HEK293 (cell line): ENCODE measurements around the gene CYB561D2.

Experiments
- CTCF ChIA-PET: fragments of 350-600 bp; formaldehyde crosslinking; extraction: SDS; loops from one replicate; lab custom pipeline; 2021; ENCODE audit warnings: antibody characterized with exemption; lab: Yijun Ruan, JAX
- POLR2A ChIA-PET: fragments of 300-600 bp; formaldehyde crosslinking; extraction: SDS; loops from one replicate; lab custom pipeline; 2020; ENCODE audit warnings: antibody characterized with exemption, inconsistent platforms; lab: Yijun Ruan, JAX
- H3K27ac ChIP-seq: fragments of 200-500 bp; sonication (Bioruptor generic); 2 replicates; pipeline ENCODE4 v1.5.1; 2014; ENCODE audit warnings: low read depth, low read length, control low read depth, inconsistent platforms; ENCODE audit errors: extremely low read depth
- H3K36me3 ChIP-seq, 2 experiments: fragments of 200-500 bp in 1 of 2; sonication (Bioruptor generic) in 1 of 2; 1 replicate in 1 of 2; 2 replicates in 1 of 2; pipeline ENCODE4 v1.5.1; 2014 to 2017; ENCODE audit warnings: inconsistent platforms in 2 of 2, low read length in 2 of 2; ENCODE audit not compliant: control insufficient read depth in 2 of 2, insufficient read depth in 1 of 2
- H3K4me1 ChIP-seq: fragments of 200-500 bp; sonication (Bioruptor generic); 2 replicates; pipeline ENCODE4 v1.5.1; 2014; ENCODE audit warnings: mild to moderate bottlenecking, low read length, inconsistent platforms; ENCODE audit not compliant: control insufficient read depth, insufficient read depth
- H3K4me3 ChIP-seq: 2 replicates; pipeline ENCODE4 v1.5.1; 2011; ENCODE audit warnings: low read depth, mild to moderate bottlenecking, control low read depth, low read length, moderate library complexity
- H3K9me3 ChIP-seq: fragments of 200-500 bp; sonication (Bioruptor generic); 2 replicates; pipeline ENCODE4 v1.5.1; 2014; ENCODE audit warnings: low read depth, low read length, inconsistent platforms; ENCODE audit not compliant: control insufficient read depth, insufficient read depth
- KLF1 ChIP-seq: fragments of 450-650 bp; formaldehyde crosslinking; IDR thresholded peaks from 2 replicates; pipeline ENCODE4 v1.5.1; 2016; ENCODE audit warnings: missing biosample characterization, missing genetic modification characterization
- KLF10 ChIP-seq: fragments of 450-650 bp; IDR thresholded peaks from 2 replicates; pipeline ENCODE4 v1.5.1; 2018; ENCODE audit warnings: missing biosample characterization, mild to moderate bottlenecking, missing genetic modification characterization
- KLF16 ChIP-seq: fragments of 450-650 bp; formaldehyde crosslinking; IDR thresholded peaks from 2 replicates; pipeline ENCODE4 v1.5.1; 2017; ENCODE audit warnings: missing biosample characterization, missing genetic modification characterization
- MZF1 ChIP-seq: fragments of 450-650 bp; formaldehyde crosslinking; IDR thresholded peaks from 2 replicates; pipeline ENCODE4 v1.5.1; 2017; ENCODE audit warnings: missing biosample characterization, missing genetic modification characterization, borderline replicate concordance
- OSR2 ChIP-seq: fragments of 450-650 bp; formaldehyde crosslinking; IDR thresholded peaks from 2 replicates; pipeline ENCODE4 v1.5.1; 2016; ENCODE audit warnings: missing biosample characterization, missing genetic modification characterization
- WT1 ChIP-seq: fragments of 450-650 bp; formaldehyde crosslinking; IDR thresholded peaks from 2 replicates; pipeline ENCODE4 v1.5.1; 2016; ENCODE audit warnings: missing biosample characterization, missing genetic modification characterization
- ZBTB1 ChIP-seq: fragments of 450-650 bp; formaldehyde crosslinking; IDR thresholded peaks from 2 replicates; pipeline ENCODE4 v1.5.1; 2016; ENCODE audit warnings: missing biosample characterization, missing genetic modification characterization
- ZBTB8A ChIP-seq: fragments of 450-650 bp; formaldehyde crosslinking; IDR thresholded peaks from 2 replicates; pipeline ENCODE4 v1.5.1; 2016; ENCODE audit warnings: missing biosample characterization, missing genetic modification characterization
- ZFP37 ChIP-seq: fragments of 450-650 bp; formaldehyde crosslinking; IDR thresholded peaks from 2 replicates; pipeline ENCODE4 v1.5.1; 2016; ENCODE audit warnings: missing biosample characterization, missing genetic modification characterization
- ZFP41 ChIP-seq: fragments of 450-650 bp; formaldehyde crosslinking; IDR thresholded peaks from 2 replicates; pipeline ENCODE4 v1.5.1; 2016; ENCODE audit warnings: missing biosample characterization, missing genetic modification characterization, borderline replicate concordance
- ZNF214 ChIP-seq: fragments of 450-650 bp; formaldehyde crosslinking; IDR thresholded peaks from 2 replicates; pipeline ENCODE4 v1.5.1; 2017; ENCODE audit warnings: missing biosample characterization, mild to moderate bottlenecking, missing genetic modification characterization, borderline replicate concordance
- ZNF239 ChIP-seq: fragments of 450-650 bp; formaldehyde crosslinking; IDR thresholded peaks from 2 replicates; pipeline ENCODE4 v1.5.1; 2016; ENCODE audit warnings: missing biosample characterization, missing genetic modification characterization
- ZNF324 ChIP-seq: fragments of 450-650 bp; formaldehyde crosslinking; IDR thresholded peaks from 2 replicates; pipeline ENCODE4 v1.5.1; 2016; ENCODE audit warnings: missing biosample characterization, missing genetic modification characterization
- ZNF335 ChIP-seq: fragments of 450-650 bp; formaldehyde crosslinking; conservative IDR thresholded peaks from 2 replicates; pipeline ENCODE4 v1.5.1; 2016; ENCODE audit warnings: missing biosample characterization, missing genetic modification characterization
- ZNF37A ChIP-seq: fragments of 450-650 bp; IDR thresholded peaks from 2 replicates; pipeline ENCODE4 v1.5.1; 2018; ENCODE audit warnings: missing biosample characterization, missing genetic modification characterization
- ZNF561 ChIP-seq: fragments of 450-650 bp; IDR thresholded peaks from 2 replicates; pipeline ENCODE4 v1.5.1; 2018; ENCODE audit warnings: missing biosample characterization, missing genetic modification characterization, borderline replicate concordance
- ZNF610 ChIP-seq: fragments of 450-650 bp; formaldehyde crosslinking; IDR thresholded peaks from 2 replicates; pipeline ENCODE4 v1.5.1; 2016; ENCODE audit warnings: missing biosample characterization, missing genetic modification characterization, borderline replicate concordance
- ZNF658 ChIP-seq: fragments of 450-650 bp; formaldehyde crosslinking; IDR thresholded peaks from 2 replicates; pipeline ENCODE4; 2016; ENCODE audit warnings: missing biosample characterization, missing genetic modification characterization
- ZNF670 ChIP-seq: fragments of 450-650 bp; formaldehyde crosslinking; IDR thresholded peaks from 2 replicates; pipeline ENCODE4 v1.5.1; 2016; ENCODE audit warnings: missing biosample characterization, missing genetic modification characterization, low read depth
- ZNF76 ChIP-seq: fragments of 450-650 bp; formaldehyde crosslinking; IDR thresholded peaks from 2 replicates; pipeline ENCODE4; 2016; ENCODE audit warnings: low read depth, missing biosample characterization, missing genetic modification characterization, borderline replicate concordance
- ZNF768 ChIP-seq: fragments of 450-650 bp; formaldehyde crosslinking; IDR thresholded peaks from 2 replicates; pipeline ENCODE4 v1.5.1; 2018; ENCODE audit warnings: missing biosample characterization, mild to moderate bottlenecking, missing genetic modification characterization
- ZNF776 ChIP-seq: fragments of 450-650 bp; formaldehyde crosslinking; IDR thresholded peaks from 2 replicates; pipeline ENCODE4 v1.5.0; 2017; ENCODE audit warnings: missing biosample characterization, missing genetic modification characterization, borderline replicate concordance
- TF ChIP-seq, protein P1 (sequence below): fragments of 450-650 bp; formaldehyde crosslinking; IDR thresholded peaks from 2 replicates; pipeline ENCODE4 v1.5.1; 2016; ENCODE audit warnings: missing biosample characterization, missing genetic modification characterization
- TF ChIP-seq, protein P2 (sequence below): fragments of 450-650 bp; formaldehyde crosslinking; IDR thresholded peaks from 2 replicates; pipeline ENCODE4 v1.5.1; 2016; ENCODE audit warnings: missing biosample characterization, missing genetic modification characterization
- TF ChIP-seq, protein P3 (sequence below): fragments of 450-650 bp; IDR thresholded peaks from 2 replicates; pipeline ENCODE4 v1.5.1; 2018; ENCODE audit warnings: missing biosample characterization, mild to moderate bottlenecking, missing genetic modification characterization
- TF ChIP-seq, protein P4 (sequence below): fragments of 450-650 bp; formaldehyde crosslinking; IDR thresholded peaks from 2 replicates; pipeline ENCODE4 v1.5.1; 2017; ENCODE audit warnings: missing biosample characterization, missing genetic modification characterization
- TF ChIP-seq, protein P5 (sequence below): fragments of 450-650 bp; formaldehyde crosslinking; IDR thresholded peaks from 2 replicates; pipeline ENCODE4 v1.5.1; 2016; ENCODE audit warnings: missing biosample characterization, missing genetic modification characterization
- TF ChIP-seq, protein P6 (sequence below): fragments of 450-650 bp; formaldehyde crosslinking; IDR thresholded peaks from 2 replicates; pipeline ENCODE4; 2016; ENCODE audit warnings: missing biosample characterization, missing genetic modification characterization

The CYB561D2 gene

DNA sequence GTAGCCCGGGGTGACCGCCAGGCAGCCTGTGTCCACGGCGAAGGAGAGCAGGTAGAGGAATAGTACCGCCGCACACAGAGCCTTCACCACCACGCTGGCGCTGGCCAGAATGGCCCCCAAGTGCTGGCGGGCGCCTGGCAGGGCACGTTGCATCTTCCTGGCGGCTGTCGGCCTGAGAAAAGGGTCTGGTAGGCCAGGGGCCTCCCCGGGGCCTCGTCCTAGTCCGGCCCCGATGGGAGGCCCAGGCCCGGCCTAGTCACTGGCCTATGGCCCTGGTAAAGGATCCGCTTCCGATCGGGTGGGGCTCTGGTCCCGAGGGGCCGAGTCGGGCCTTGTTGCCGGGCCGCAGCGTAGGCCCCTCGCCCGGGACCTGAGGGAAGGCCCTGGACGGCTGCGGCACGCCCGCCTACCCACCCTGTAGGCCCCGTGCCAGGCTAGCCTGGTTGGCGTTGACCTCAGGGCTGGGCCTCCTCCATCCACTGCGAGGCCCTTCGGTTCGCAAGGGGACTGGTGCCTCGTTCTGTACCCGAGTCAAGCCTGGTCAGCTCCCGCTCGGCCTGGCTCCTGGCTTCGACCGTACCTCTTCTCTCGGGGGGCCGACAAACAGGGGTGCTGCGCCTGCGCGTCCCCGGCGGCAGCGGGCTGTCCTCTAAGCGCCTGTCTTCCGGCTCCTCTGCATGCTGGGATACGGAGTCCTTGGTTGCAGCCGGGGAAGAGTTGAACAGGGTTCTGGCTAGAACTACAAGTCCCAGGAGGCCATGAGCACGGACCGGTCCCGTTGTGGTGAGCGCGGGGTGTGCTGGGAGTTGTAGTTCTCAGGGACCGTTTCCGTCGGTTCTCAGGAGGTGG, 8.5 kb downstream of the CYB561D2 start, which contains the start of gene TMEM115:
Gene TMEM115 (minus strand): TSS at position 611 of the 849 bp plus-strand sequence. CDS start 458 bp downstream, at position 153.
- ChIA-PET CTCF (interaction anchor here (0.6 to 0.8 kb wide), 2 partner anchors 136 to 196 kb away, joined by 3 read pairs; no protein-coding TSS in a partner anchor), POLR2A (interaction anchor here (1.0 to 1.4 kb wide), 2 partner anchors 22 to 31 kb away, joined by 4 read pairs; partner anchors contain the start of gene TUSC2)
- no peaks in the 10 kb centered on the region for H3K9me3 ChIP-seq
- H3K36me3 ChIP-seq: peaks cover 0 to 46% of the 10 kb centered on the region in 2 experiments; a peak in 1 of 3 replicates
- H3K27ac ChIP-seq: peak within 1 kb of the TSS; percentile 84
- H3K4me3 ChIP-seq: peak within 1 kb of the TSS; percentile 82
- H3K4me1 ChIP-seq: no peaks in the 10 kb centered on the region
- TF ChIP-seq, protein P1, sequence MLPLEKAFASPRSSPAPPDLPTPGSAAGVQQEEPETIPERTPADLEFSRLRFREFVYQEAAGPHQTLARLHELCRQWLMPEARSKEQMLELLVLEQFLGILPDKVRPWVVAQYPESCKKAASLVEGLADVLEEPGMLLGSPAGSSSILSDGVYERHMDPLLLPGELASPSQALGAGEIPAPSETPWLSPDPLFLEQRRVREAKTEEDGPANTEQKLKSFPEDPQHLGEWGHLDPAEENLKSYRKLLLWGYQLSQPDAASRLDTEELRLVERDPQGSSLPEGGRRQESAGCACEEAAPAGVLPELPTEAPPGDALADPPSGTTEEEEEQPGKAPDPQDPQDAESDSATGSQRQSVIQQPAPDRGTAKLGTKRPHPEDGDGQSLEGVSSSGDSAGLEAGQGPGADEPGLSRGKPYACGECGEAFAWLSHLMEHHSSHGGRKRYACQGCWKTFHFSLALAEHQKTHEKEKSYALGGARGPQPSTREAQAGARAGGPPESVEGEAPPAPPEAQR (tag by site-specific recombination): no peak
- 0 out of 2 replicates have a peak, but pooled peaks have one; percentile 52 for TF ChIP-seq ZFP37 (tag by site-specific recombination)
- no peak for TF ChIP-seq ZFP41
- TF ChIP-seq, protein P2, sequence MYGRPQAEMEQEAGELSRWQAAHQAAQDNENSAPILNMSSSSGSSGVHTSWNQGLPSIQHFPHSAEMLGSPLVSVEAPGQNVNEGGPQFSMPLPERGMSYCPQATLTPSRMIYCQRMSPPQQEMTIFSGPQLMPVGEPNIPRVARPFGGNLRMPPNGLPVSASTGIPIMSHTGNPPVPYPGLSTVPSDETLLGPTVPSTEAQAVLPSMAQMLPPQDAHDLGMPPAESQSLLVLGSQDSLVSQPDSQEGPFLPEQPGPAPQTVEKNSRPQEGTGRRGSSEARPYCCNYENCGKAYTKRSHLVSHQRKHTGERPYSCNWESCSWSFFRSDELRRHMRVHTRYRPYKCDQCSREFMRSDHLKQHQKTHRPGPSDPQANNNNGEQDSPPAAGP (tag by site-specific recombination): peak; percentile 45
- TF ChIP-seq ZBTB1: no peak
- no peak for TF ChIP-seq ZNF37A (tag by site-specific recombination)
- peak; percentile 21; the same call in 1 of the 2 replicates for TF ChIP-seq ZBTB8A
- TF ChIP-seq, protein P3, sequence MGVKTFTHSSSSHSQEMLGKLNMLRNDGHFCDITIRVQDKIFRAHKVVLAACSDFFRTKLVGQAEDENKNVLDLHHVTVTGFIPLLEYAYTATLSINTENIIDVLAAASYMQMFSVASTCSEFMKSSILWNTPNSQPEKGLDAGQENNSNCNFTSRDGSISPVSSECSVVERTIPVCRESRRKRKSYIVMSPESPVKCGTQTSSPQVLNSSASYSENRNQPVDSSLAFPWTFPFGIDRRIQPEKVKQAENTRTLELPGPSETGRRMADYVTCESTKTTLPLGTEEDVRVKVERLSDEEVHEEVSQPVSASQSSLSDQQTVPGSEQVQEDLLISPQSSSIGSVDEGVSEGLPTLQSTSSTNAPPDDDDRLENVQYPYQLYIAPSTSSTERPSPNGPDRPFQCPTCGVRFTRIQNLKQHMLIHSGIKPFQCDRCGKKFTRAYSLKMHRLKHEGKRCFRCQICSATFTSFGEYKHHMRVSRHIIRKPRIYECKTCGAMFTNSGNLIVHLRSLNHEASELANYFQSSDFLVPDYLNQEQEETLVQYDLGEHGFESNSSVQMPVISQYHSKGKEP (tag by site-specific recombination): no peak
- peak; percentile 52; the same call in 1 of the 2 replicates for TF ChIP-seq ZNF324
- TF ChIP-seq, protein P4, sequence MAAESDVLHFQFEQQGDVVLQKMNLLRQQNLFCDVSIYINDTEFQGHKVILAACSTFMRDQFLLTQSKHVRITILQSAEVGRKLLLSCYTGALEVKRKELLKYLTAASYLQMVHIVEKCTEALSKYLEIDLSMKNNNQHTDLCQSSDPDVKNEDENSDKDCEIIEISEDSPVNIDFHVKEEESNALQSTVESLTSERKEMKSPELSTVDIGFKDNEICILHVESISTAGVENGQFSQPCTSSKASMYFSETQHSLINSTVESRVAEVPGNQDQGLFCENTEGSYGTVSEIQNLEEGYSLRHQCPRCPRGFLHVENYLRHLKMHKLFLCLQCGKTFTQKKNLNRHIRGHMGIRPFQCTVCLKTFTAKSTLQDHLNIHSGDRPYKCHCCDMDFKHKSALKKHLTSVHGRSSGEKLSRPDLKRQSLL: 0 out of 2 replicates have a peak, but pooled peaks have one; percentile 11
- TF ChIP-seq MZF1 (tag by site-specific recombination): no peak
- TF ChIP-seq ZNF561 (tag by site-specific recombination): 0 out of 2 replicates have a peak, but pooled peaks have one; percentile 63
- TF ChIP-seq WT1 (tag by site-specific recombination): no peak
- peak; percentile 99 for TF ChIP-seq ZNF335 (tag by site-specific recombination)
- TF ChIP-seq KLF16 (tag by site-specific recombination): peak; percentile 64; the same call in 1 of the 2 replicates
- TF ChIP-seq, protein P5, sequence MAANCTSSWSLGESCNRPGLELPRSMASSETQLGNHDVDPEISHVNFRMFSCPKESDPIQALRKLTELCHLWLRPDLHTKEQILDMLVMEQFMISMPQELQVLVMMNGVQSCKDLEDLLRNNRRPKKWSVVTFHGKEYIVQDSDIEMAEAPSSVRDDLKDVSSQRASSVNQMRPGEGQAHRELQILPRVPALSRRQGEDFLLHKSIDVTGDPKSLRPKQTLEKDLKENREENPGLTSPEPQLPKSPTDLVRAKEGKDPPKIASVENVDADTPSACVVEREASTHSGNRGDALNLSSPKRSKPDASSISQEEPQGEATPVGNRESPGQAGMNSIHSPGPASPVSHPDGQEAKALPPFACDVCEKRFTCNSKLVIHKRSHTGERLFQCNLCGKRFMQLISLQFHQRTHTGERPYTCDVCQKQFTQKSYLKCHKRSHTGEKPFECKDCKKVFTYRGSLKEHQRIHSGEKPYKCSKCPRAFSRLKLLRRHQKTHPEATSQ (tag by site-specific recombination): no peak
- no peak for TF ChIP-seq KLF10 (tag by site-specific recombination)
- peak; percentile 99 for TF ChIP-seq ZNF76 (tag by site-specific recombination)
- peak; percentile 67 for TF ChIP-seq KLF1 (tag by site-specific recombination)
- no peak for TF ChIP-seq ZNF214
- TF ChIP-seq ZNF610 (tag by site-specific recombination): no peak
- no peak for TF ChIP-seq ZNF239 (tag by site-specific recombination)
- TF ChIP-seq ZNF768: no peak
- TF ChIP-seq, protein P6, sequence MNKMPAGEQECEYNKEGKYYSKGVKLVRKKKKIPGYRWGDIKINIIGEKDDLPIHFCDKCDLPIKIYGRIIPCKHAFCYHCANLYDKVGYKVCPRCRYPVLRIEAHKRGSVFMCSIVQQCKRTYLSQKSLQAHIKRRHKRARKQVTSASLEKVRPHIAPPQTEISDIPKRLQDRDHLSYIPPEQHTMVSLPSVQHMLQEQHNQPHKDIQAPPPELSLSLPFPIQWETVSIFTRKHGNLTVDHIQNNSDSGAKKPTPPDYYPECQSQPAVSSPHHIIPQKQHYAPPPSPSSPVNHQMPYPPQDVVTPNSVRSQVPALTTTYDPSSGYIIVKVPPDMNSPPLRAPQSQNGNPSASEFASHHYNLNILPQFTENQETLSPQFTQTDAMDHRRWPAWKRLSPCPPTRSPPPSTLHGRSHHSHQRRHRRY (tag by site-specific recombination): no peak
- TF ChIP-seq OSR2 (tag by site-specific recombination): no peak
- no peak for TF ChIP-seq ZNF658 (tag by site-specific recombination)
- TF ChIP-seq ZNF776 (tag by site-specific recombination): no peak
- no peak for TF ChIP-seq ZNF670
